GM12878 (cell line): ENCODE results near the gene PRCC. TPM values are rescaled to one million over a fixed set of nuclear protein-coding genes. Genes with fewer than 3 reads are reported as not detected.

Source experiments
- ATAC-seq: fragments of 200-7000 bp; cut with Tn5 transposase; 3 replicates; pipeline ENCODE4 v1.9.1; 2020; ENCODE audit warnings: mild to moderate bottlenecking, moderate library complexity
- BruUV-seq: library from RNA; stranded (reverse); fragments of 400-500 nt; replicated peaks from 2 replicates; lab custom pipeline; 2021; lab: Mats Ljungman, UMichigan
- CTCF ChIA-PET: fragments of 300-600 bp; sonication (Branson Sonifier 250); formaldehyde crosslinking; extraction: SDS; loops from one replicate; lab custom pipeline; 2021; ENCODE audit warnings: inconsistent platforms; lab: Yijun Ruan, JAX
- POLR2A ChIA-PET: fragments of 350-600 bp; formaldehyde crosslinking; extraction: SDS; loops from one replicate; lab custom pipeline; 2021; ENCODE audit warnings: inconsistent platforms; lab: Charles Lee
- RAD21 ChIA-PET: fragments of 300-600 bp; sonication (Branson Sonifier 250); formaldehyde crosslinking; loops from one replicate; lab custom pipeline; 2023; ENCODE audit warnings: antibody characterized with exemption; ENCODE audit not compliant: unreplicated experiment; lab: Charles Lee
- SMC1A ChIA-PET: fragments of 300-600 bp; sonication (Branson Sonifier 250); formaldehyde crosslinking; loops from one replicate; lab custom pipeline; 2023; ENCODE audit not compliant: unreplicated experiment, uncharacterized antibody; lab: Charles Lee
- DNase-seq: peaks from one replicate; pipeline ENCODE4 v3.0.0-alpha.2; 2011; ENCODE audit warnings: low read depth, low spot score
- FAIRE-seq: peaks from 3 replicates; lab custom pipeline; 2011; peaks lifted over from hg19 to GRCh38; lab: Jason Lieb, UNC
- H2AFZ ChIP-seq: 2 replicates; pipeline ENCODE4 v1.6.0; 2011; ENCODE audit warnings: low read depth, low read length, control low read depth; ENCODE audit not compliant: control insufficient read depth
- H3K27ac ChIP-seq: 2 replicates; pipeline ENCODE4 v1.5.1; 2011; ENCODE audit warnings: control low read depth; ENCODE audit not compliant: control insufficient read depth, insufficient read depth
- H3K27me3 ChIP-seq, 2 experiments: replicated peaks in 1 of 2; 2 replicates each; pipeline versions ENCODE4 v1.6.0 to v1.6.1; 2011; ENCODE audit warnings: low read length in 1 of 2; ENCODE audit not compliant: control insufficient read depth in 2 of 2, insufficient read depth in 2 of 2
- H3K36me3 ChIP-seq, 2 experiments: 2 replicates each; pipeline ENCODE4 v1.5.1; 2011; ENCODE audit warnings: low read length in 1 of 2; ENCODE audit not compliant: control insufficient read depth in 2 of 2, insufficient read depth in 2 of 2
- H3K4me1 ChIP-seq: 2 replicates; pipeline ENCODE4 v1.6.1; 2011; ENCODE audit warnings: mild to moderate bottlenecking, low read length, moderate library complexity, mixed read lengths; ENCODE audit not compliant: control insufficient read depth, insufficient read depth
- H3K4me2 ChIP-seq: 2 replicates; pipeline ENCODE4 v1.6.0; 2011; ENCODE audit warnings: control low read depth; ENCODE audit not compliant: control insufficient read depth, insufficient read depth
- H3K4me3 ChIP-seq: fragments of 200-600 bp; sonication (generic); 2 replicates; pipeline ENCODE4 v1.5.1; 2016
- H3K79me2 ChIP-seq: 2 replicates; pipeline ENCODE4 v1.6.0; 2011; ENCODE audit warnings: low read length; ENCODE audit not compliant: control insufficient read depth, insufficient read depth
- H3K9ac ChIP-seq: 2 replicates; pipeline ENCODE4 v1.8.0; 2011; ENCODE audit warnings: low read length, control low read depth, mixed read lengths; ENCODE audit not compliant: control insufficient read depth, insufficient read depth
- H3K9me3 ChIP-seq: replicated peaks from 3 replicates; pipeline ENCODE4 v1.5.1; 2011; ENCODE audit warnings: mild to moderate bottlenecking, low read length; ENCODE audit not compliant: control insufficient read depth, insufficient read depth
- H4K20me1 ChIP-seq: 2 replicates; pipeline ENCODE4 v1.6.0; 2011; ENCODE audit not compliant: control insufficient read depth, insufficient read depth
- ASH2L ChIP-seq: fragments of 300-600, 200-600 bp; sonication (generic); IDR thresholded peaks from 2 replicates; pipeline ENCODE4 v1.6.1; 2017; ENCODE audit warnings: low read depth, mild to moderate bottlenecking, borderline replicate concordance
- CEBPB ChIP-seq, 2 experiments: fragments of 150-350 bp in 1 of 2; IDR thresholded peaks; 2 replicates each; pipeline ENCODE4 v1.6.1; 2012 to 2014; ENCODE audit warnings: low read depth in 2 of 2, low read length in 2 of 2, borderline replicate concordance in 1 of 2, inconsistent platforms in 1 of 2
- ESRRA ChIP-seq: IDR thresholded peaks from 2 replicates; pipeline ENCODE4 v1.6.1; 2012; ENCODE audit warnings: mild to moderate bottlenecking, low read length, improper control_type of control experiment
- FOXK2 ChIP-seq: fragments of 450-650 bp; IDR thresholded peaks from 2 replicates; pipeline ENCODE4 v1.6.1; 2017; ENCODE audit warnings: mild to moderate bottlenecking, moderate library complexity
- HDGF ChIP-seq: fragments of 450-650 bp; IDR thresholded peaks from 2 replicates; pipeline ENCODE4 v1.6.1; 2016; ENCODE audit warnings: antibody characterized with exemption
- IKZF2 ChIP-seq, 2 experiments: fragments of 450-650 bp; IDR thresholded peaks; 2 replicates each; pipeline ENCODE4 v1.6.1; 2017; ENCODE audit warnings: mild to moderate bottlenecking in 2 of 2, moderate library complexity in 2 of 2
- JUND ChIP-seq: IDR thresholded peaks from 2 replicates; pipeline ENCODE4 v1.6.1; 2012; ENCODE audit warnings: low read depth, mild to moderate bottlenecking, low read length, improper control_type of control experiment, moderate library complexity
- LARP7 ChIP-seq: fragments of 450-650 bp; IDR thresholded peaks from 2 replicates; pipeline ENCODE4 v1.6.1; 2017; ENCODE audit warnings: mild to moderate bottlenecking
- NBN ChIP-seq: fragments of 450-650 bp; IDR thresholded peaks from 2 replicates; pipeline ENCODE4 v1.6.1; 2016
- NR2F1 ChIP-seq: fragments of 450-650 bp; conservative IDR thresholded peaks from 2 replicates; pipeline ENCODE4 v1.6.1; 2017; ENCODE audit warnings: mild to moderate bottlenecking
- SREBF2 ChIP-seq: IDR thresholded peaks from 2 replicates; pipeline ENCODE4 v1.6.1; 2012; ENCODE audit warnings: mild to moderate bottlenecking, low read length
- STAT1 ChIP-seq: fragments of 450-650 bp; conservative IDR thresholded peaks from 2 replicates; pipeline ENCODE4 v1.6.1; 2014; ENCODE audit warnings: antibody characterized with exemption, mild to moderate bottlenecking
- STAT3 ChIP-seq: IDR thresholded peaks from 2 replicates; pipeline ENCODE4 v1.6.1; 2011; ENCODE audit warnings: low read depth, low read length, improper control_type of control experiment
- YBX1 ChIP-seq: fragments of 450-650 bp; IDR thresholded peaks from 2 replicates; pipeline ENCODE4 v1.6.1; 2016; ENCODE audit warnings: antibody characterized with exemption
- ZNF622 ChIP-seq: fragments of 450-650 bp; IDR thresholded peaks from 2 replicates; pipeline ENCODE4 v1.6.1; 2017; ENCODE audit warnings: mild to moderate bottlenecking, inconsistent platforms
- WGBS: methylation state at CpG from one replicate; pipeline ENCODE4 v1.1.6; 2016; ENCODE audit warnings: low lambda C conversion rate; ENCODE audit not compliant: insufficient replicate concordance, insufficient coverage; ENCODE audit errors: missing lambda C conversion rate; 5-methylcytosine and 5-hydroxymethylcytosine counted together
- in situ Hi-C: fragments of 300-500 bp; cut with MboI; formaldehyde crosslinking; loops from 9 replicates; pipeline ENCODE4 v1.14.3; 2018; ENCODE audit warnings: mixed read lengths
- intact Hi-C: fragments of 100-400 bp; cut with micrococcal nuclease; formaldehyde crosslinking; loops from one replicate; pipeline ENCODE4 v1.14.2; 2022; ENCODE audit not compliant: unreplicated experiment
- polyA plus RNA-seq, 11 experiments: library from polyadenylated mRNA; depleted of rRNA in 4 of 11; unstranded in 6 of 11; stranded (reverse) in 5 of 11; fragments of >200 nt; fragmentation: Nextera tagmentation in 4 of 11; fragmentation: Illumina TruSeq in 1 of 11; extraction: Ambion mirVana in 4 of 11; extraction: Trizol in 1 of 11; gene quantifications; 1 replicate in 1 of 11; 2 replicates in 10 of 11; pipeline versions ENCODE4 v1.2.1 to v1.2.3, GENCODE V29; 2011 to 2016; ENCODE audit warnings: inconsistent platforms in 2 of 11, missing spikeins in 2 of 11, low read depth in 1 of 11
- total RNA-seq, 4 experiments: library from RNA; depleted of rRNA in 3 of 4; stranded (reverse); fragments of >200 nt in 3 of 4; fragmentation: Illumina TruSeq in 1 of 4; extraction: Trizol in 1 of 4; gene quantifications; 2 replicates each; pipeline versions ENCODE4 v1.2.1 to v1.2.3, GENCODE V29; 2013 to 2021
- TF ChIP-seq, protein P1 (sequence below): IDR thresholded peaks from 2 replicates; pipeline ENCODE4 v1.6.1; 2011; ENCODE audit warnings: low read depth, low read length, improper control_type of control experiment, borderline replicate concordance
- TF ChIP-seq, protein P2 (sequence below): fragments of 450-650 bp; IDR thresholded peaks from 2 replicates; pipeline ENCODE4 v1.6.1; 2014; ENCODE audit warnings: mild to moderate bottlenecking
- TF ChIP-seq, protein P3 (sequence below): IDR thresholded peaks from 2 replicates; pipeline ENCODE4 v1.6.1; 2012; ENCODE audit warnings: improper control_type of control experiment, low read depth, low read length; ENCODE audit not compliant: insufficient replicate concordance

PRCC gene
- total and polyA plus RNA-seq, 10 of the 15 experiments (the other 5 are each of a cell fraction or from before 2014, with no cell fraction given) = 23.8 to 132 (median 63.1) TPM

DNA sequence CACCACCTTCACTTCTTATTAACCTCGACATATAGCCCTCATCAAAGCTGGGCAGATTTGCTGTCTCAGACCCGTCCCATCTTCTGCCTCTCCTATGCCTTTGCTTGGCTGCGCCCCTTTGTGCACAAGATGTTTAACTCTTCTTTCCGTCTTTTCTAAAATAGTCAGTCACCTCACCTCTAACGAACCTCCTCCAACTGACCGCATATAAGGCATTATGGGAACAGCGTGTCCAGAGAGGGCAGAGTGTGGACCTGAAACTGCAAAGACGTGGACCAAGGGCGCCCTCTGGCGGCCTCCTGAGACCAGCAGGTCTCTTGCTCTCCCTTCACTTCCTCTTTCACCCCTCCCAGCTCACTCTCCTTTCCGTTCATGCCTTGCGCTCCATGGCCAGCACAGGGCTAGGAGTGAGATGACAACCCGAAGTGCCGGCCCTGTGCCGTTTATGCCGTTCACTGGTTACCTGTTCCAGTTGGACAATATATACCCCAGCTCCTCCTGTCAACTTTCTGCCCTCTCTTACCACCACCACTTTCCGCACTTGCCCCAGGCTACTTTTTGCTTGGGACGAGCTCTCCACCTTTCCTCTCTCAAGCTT is 41.6 kb upstream of the PRCC start:
- under 1% methylated on average over 18 of the region's 18 CpGs for WGBS
- Histone ChIP-seq H2AFZ (no peak overlapping the region), H3K9me3 (no peaks in the 10 kb centered on the region), H3K4me3 (peak overlapping the region; percentile 100), H3K27ac (peak overlapping the region; percentile 25), H3K4me2 (peak overlapping the region; percentile 99), H3K27me3 (no peaks in the 10 kb centered on the region), H3K79me2 (peaks cover 83% of the 10 kb centered on the region), H3K9ac (peak overlapping the region; percentile 98), H4K20me1 (peaks cover 7% of the 10 kb centered on the region), H3K4me1 (peaks cover 21% of the 10 kb centered on the region), H3K36me3 (peaks cover 16 to 35% of the 10 kb centered on the region in 2 experiments)
- SMC1A ChIA-PET = interaction anchor here (0.6 to 10.0 kb wide), 43 partner anchors 11 to 270 kb away, joined by 3 to 168 read pairs (median 8); partner anchors contain the start of genes CRABP2, HDGF, INSRR and MRPL24
- intact Hi-C loops (loop anchor here (1.0 to 10.0 kb wide), 6 partner anchors 27 to 165 kb away; partner anchors contain the start of gene NTRK1), in situ Hi-C loops (no loop called here)
- ATAC-seq = peak; percentile 73
- no TSS peak for BruUV-seq
- CTCF ChIA-PET = interaction anchor here (0.6 to 11.2 kb wide), 72 partner anchors 11 to 621 kb away, joined by 3 to 433 read pairs (median 6); partner anchors contain the start of genes CRABP2, HAPLN2, HDGF and INSRR
- peak; percentile 70 for FAIRE-seq
- POLR2A ChIA-PET = interaction anchor here (0.7 to 7.0 kb wide), 12 partner anchors 11 to 158 kb away, joined by 3 to 75 read pairs (median 6); partner anchors contain the start of genes HDGF, MRPL24, NTRK1 and PRCC
- RAD21 ChIA-PET = interaction anchor here (0.6 to 7.1 kb wide), 47 partner anchors 14 to 454 kb away, joined by 3 to 173 read pairs (median 5); partner anchors contain the start of genes CRABP2, HDGF, INSRR and MRPL24
- DNase-seq = peak; percentile 64
- TF ChIP-seq STAT1 (peak; percentile 58; the same call in 1 of the 2 replicates), YBX1 (no peak), ZNF622 (no peak), CEBPB (IDR thresholded peaks at IDR 0.05; ENCODE audit: borderline replicate concordance in 1 of 2, low read depth in 2 of 2, low read length in 2 of 2) (no peak), IKZF2 (IDR thresholded peaks at IDR 0.05) (peak in 1 of 2 experiments; percentile 35; a peak in 2 of 4 replicates), STAT3 (no peak), FOXK2 (no peak), NBN (peak; percentile 67), HDGF (peak; percentile 89), LARP7 (no peak), NR2F1 (no peak), SREBF2 (no peak), ASH2L (no peak), ESRRA (no peak), JUND (no peak)
- TF ChIP-seq, protein P1, sequence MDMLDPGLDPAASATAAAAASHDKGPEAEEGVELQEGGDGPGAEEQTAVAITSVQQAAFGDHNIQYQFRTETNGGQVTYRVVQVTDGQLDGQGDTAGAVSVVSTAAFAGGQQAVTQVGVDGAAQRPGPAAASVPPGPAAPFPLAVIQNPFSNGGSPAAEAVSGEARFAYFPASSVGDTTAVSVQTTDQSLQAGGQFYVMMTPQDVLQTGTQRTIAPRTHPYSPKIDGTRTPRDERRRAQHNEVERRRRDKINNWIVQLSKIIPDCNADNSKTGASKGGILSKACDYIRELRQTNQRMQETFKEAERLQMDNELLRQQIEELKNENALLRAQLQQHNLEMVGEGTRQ = no peak
- TF ChIP-seq, protein P2, sequence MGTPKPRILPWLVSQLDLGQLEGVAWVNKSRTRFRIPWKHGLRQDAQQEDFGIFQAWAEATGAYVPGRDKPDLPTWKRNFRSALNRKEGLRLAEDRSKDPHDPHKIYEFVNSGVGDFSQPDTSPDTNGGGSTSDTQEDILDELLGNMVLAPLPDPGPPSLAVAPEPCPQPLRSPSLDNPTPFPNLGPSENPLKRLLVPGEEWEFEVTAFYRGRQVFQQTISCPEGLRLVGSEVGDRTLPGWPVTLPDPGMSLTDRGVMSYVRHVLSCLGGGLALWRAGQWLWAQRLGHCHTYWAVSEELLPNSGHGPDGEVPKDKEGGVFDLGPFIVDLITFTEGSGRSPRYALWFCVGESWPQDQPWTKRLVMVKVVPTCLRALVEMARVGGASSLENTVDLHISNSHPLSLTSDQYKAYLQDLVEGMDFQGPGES = no peak
- TF ChIP-seq, protein P3, sequence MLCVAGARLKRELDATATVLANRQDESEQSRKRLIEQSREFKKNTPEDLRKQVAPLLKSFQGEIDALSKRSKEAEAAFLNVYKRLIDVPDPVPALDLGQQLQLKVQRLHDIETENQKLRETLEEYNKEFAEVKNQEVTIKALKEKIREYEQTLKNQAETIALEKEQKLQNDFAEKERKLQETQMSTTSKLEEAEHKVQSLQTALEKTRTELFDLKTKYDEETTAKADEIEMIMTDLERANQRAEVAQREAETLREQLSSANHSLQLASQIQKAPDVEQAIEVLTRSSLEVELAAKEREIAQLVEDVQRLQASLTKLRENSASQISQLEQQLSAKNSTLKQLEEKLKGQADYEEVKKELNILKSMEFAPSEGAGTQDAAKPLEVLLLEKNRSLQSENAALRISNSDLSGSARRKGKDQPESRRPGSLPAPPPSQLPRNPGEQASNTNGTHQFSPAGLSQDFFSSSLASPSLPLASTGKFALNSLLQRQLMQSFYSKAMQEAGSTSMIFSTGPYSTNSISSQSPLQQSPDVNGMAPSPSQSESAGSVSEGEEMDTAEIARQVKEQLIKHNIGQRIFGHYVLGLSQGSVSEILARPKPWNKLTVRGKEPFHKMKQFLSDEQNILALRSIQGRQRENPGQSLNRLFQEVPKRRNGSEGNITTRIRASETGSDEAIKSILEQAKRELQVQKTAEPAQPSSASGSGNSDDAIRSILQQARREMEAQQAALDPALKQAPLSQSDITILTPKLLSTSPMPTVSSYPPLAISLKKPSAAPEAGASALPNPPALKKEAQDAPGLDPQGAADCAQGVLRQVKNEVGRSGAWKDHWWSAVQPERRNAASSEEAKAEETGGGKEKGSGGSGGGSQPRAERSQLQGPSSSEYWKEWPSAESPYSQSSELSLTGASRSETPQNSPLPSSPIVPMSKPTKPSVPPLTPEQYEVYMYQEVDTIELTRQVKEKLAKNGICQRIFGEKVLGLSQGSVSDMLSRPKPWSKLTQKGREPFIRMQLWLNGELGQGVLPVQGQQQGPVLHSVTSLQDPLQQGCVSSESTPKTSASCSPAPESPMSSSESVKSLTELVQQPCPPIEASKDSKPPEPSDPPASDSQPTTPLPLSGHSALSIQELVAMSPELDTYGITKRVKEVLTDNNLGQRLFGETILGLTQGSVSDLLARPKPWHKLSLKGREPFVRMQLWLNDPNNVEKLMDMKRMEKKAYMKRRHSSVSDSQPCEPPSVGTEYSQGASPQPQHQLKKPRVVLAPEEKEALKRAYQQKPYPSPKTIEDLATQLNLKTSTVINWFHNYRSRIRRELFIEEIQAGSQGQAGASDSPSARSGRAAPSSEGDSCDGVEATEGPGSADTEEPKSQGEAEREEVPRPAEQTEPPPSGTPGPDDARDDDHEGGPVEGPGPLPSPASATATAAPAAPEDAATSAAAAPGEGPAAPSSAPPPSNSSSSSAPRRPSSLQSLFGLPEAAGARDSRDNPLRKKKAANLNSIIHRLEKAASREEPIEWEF = no peak
